Lower leg skin (tissue), 3 donors: ENCODE data around the gene TMEM145.

Source experiments
- POLR2A ChIP-seq, 2 donors: fragments of 450-650 bp; IDR thresholded peaks; one replicate each; pipeline ENCODE4 v1.6.1; 2016 to 2017; ENCODE audit warnings: antibody characterized with exemption in 2 of 2, mild to moderate bottlenecking in 1 of 2, moderate library complexity in 1 of 2
- TF ChIP-seq, protein P1 (sequence below), 3 donors: fragments of 450-650 bp; IDR thresholded peaks; one replicate each; pipeline ENCODE4 v1.5.1; 2016; ENCODE audit warnings: antibody characterized with exemption in 3 of 3, mild to moderate bottlenecking in 3 of 3, moderate library complexity in 2 of 3

DNA sequence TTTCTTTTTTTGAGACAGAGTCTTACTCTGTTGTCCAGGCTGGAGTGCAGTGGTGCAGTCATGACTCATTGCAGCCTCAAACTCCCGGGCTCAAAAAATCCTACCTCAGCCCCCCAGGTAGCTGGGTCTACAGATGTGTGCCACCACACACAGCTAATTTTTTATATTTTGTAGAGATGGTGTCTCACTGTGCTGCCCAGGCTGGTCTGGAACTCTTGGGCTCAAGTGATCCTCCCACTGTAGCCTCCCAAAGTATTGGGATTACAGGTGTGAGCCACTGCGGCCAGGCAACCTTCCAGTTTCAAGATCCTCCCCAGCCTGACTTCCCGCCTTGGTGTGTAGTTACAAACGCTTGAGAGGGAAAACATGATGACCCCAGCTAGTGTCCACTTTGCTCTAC lies 54.8 kb downstream of the TMEM145 start:
- TF ChIP-seq, protein P1, sequence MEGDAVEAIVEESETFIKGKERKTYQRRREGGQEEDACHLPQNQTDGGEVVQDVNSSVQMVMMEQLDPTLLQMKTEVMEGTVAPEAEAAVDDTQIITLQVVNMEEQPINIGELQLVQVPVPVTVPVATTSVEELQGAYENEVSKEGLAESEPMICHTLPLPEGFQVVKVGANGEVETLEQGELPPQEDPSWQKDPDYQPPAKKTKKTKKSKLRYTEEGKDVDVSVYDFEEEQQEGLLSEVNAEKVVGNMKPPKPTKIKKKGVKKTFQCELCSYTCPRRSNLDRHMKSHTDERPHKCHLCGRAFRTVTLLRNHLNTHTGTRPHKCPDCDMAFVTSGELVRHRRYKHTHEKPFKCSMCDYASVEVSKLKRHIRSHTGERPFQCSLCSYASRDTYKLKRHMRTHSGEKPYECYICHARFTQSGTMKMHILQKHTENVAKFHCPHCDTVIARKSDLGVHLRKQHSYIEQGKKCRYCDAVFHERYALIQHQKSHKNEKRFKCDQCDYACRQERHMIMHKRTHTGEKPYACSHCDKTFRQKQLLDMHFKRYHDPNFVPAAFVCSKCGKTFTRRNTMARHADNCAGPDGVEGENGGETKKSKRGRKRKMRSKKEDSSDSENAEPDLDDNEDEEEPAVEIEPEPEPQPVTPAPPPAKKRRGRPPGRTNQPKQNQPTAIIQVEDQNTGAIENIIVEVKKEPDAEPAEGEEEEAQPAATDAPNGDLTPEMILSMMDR (IDR thresholded peaks at IDR 0.05) = no peak
- TF ChIP-seq POLR2A (IDR thresholded peaks at IDR 0.05) = no peak
